Esophagus squamous epithelium (tissue), 5 donors: ENCODE measurements around the gene TSC2. TPM values are rescaled to one million over a fixed set of nuclear protein-coding genes. Genes with fewer than 3 reads are reported as not detected.

Source experiments
- DNase-seq: peaks from one replicate; lab custom pipeline; 2025; lab: John Stamatoyannopoulos, UW
- H3K27ac ChIP-seq, 4 donors: fragments of 200-600 bp; sonication (generic); one replicate each; pipeline ENCODE4 v1.5.1; 2016 to 2019; ENCODE audit warnings: mild to moderate bottlenecking in 1 of 4
- H3K27me3 ChIP-seq, 4 donors: fragments of 200-600 bp; sonication (generic); 1 replicate in 3 of 4; 2 replicates in 1 of 4; pipeline versions ENCODE4 v1.5.1 to v1.6.0; 2017 to 2021; ENCODE audit warnings: antibody characterized with exemption in 1 of 4
- H3K36me3 ChIP-seq, 3 donors: fragments of 200-600 bp; sonication (generic); one replicate each; pipeline ENCODE4 v1.5.1; 2016 to 2019
- H3K4me1 ChIP-seq, 3 donors: fragments of 200-600 bp; sonication (generic); one replicate each; pipeline ENCODE4 v1.5.1; 2017 to 2019
- H3K4me3 ChIP-seq, 4 donors: fragments of 200-600 bp; sonication (generic); 1 replicate in 3 of 4; 2 replicates in 1 of 4; pipeline ENCODE4 v1.5.1; 2016 to 2019; ENCODE audit warnings: mild to moderate bottlenecking in 2 of 4, moderate library complexity in 1 of 4
- H3K9me3 ChIP-seq, 3 donors: fragments of 200-600 bp; sonication (generic); one replicate each; pipeline ENCODE4 v1.5.1; 2016 to 2019
- CTCF ChIP-seq, 6 experiments: fragments of 450-650 bp in 4 of 6; fragments of 200-600 bp in 2 of 6; sonication (generic) in 2 of 6; IDR thresholded peaks; one replicate each; pipeline ENCODE4 v1.5.1; 2016 to 2019; ENCODE audit warnings: antibody characterized with exemption in 6 of 6, mild to moderate bottlenecking in 4 of 6, moderate library complexity in 4 of 6
- POLR2A ChIP-seq, 4 donors: fragments of 450-650 bp; IDR thresholded peaks; one replicate each; pipeline ENCODE4 v1.6.1; 2017; ENCODE audit warnings: antibody characterized with exemption in 4 of 4, mild to moderate bottlenecking in 4 of 4, moderate library complexity in 3 of 4
- WGBS, 2 donors: methylation state at CpG; one replicate each; pipeline ENCODE4 v1.1.5; 2018; 5-methylcytosine and 5-hydroxymethylcytosine counted together
- intact Hi-C: fragments of 100-400 bp; cut with DNase I; formaldehyde crosslinking; loops from one replicate; pipeline ENCODE4 v1.15.0; 2022
- total RNA-seq, 4 donors: library from RNA; depleted of rRNA; stranded (reverse); fragments of >200 nt; gene quantifications; one replicate each; pipeline ENCODE4 v1.1.0, GENCODE V29; 2016
- donor health status: DM: yes; HTN: yes; CAD: no.

Gene TSC2
- total RNA-seq, 4 donors from 2014 or later, result 22.8 to 79.7 (median 41.2) TPM

GRCh38 chr16:2016407-2016922 lies 31.3 kb upstream of the TSC2 start:
- WGBS, 2 donors, result 44% methylated on average over 2 of the region's 13 CpGs; no CpG with 5 or more reads in 1 of the 2 donors
- TF ChIP-seq POLR2A (IDR thresholded peaks at IDR 0.05) (no peak), CTCF (IDR thresholded peaks at IDR 0.05) (peak in 2 of 6 experiments; percentile 17 to 20)
- H3K4me3 ChIP-seq, result no peak overlapping the region
- no peaks in the 10 kb centered on the region for H3K36me3 ChIP-seq
- no peak for DNase-seq
- intact Hi-C loops, result no loop called here
- H3K27ac ChIP-seq, result no peak overlapping the region
- H3K4me1 ChIP-seq, result peaks cover 14 to 35% (median 18%) of the 10 kb centered on the region in 3 donors
- H3K27me3 ChIP-seq, result peaks cover 3 to 48% (median 11%) of the 10 kb centered on the region in 4 donors
- no peaks in the 10 kb centered on the region for H3K9me3 ChIP-seq

GRCh38 chr16:2019518-2019920 lies 28.3 kb upstream of the TSC2 start, which contains the start of gene NPW:
TSS of gene NPW (plus strand) at chr16:2019785.
- no peaks in the 10 kb centered on the region for H3K9me3 ChIP-seq
- peak within 1 kb of the TSS in 2 of 4 donors; percentile 21 to 50 for H3K4me3 ChIP-seq
- intact Hi-C loops, result no loop called here
- H3K27ac ChIP-seq, result no peak within 1 kb of the TSS
- TF ChIP-seq POLR2A (IDR thresholded peaks at IDR 0.05) (no peak), CTCF (IDR thresholded peaks at IDR 0.05) (no peak)
- H3K36me3 ChIP-seq, result no peaks in the 10 kb centered on the region
- no peak for DNase-seq
- peaks cover 3 to 62% (median 11%) of the 10 kb centered on the region in 4 donors for H3K27me3 ChIP-seq
- peaks cover 31 to 57% (median 32%) of the 10 kb centered on the region in 3 donors for H3K4me1 ChIP-seq
- WGBS, 2 donors, result 0% methylated on average over 4 of the region's 33 CpGs; no CpG with 5 or more reads in 1 of the 2 donors

- H3K4me3 ChIP-seq, result peak overlapping the region in 2 of 4 donors; percentile 21 to 50
- intact Hi-C loops, result loop anchor here (5.0 kb wide), 1 partner anchor 122 kb away; no protein-coding TSS in a partner anchor
Measured at GRCh38 chr16:2019921-2020831, 27.6 kb upstream of the TSC2 start.

GRCh38 chr16:2022723-2023091 lies 25.1 kb upstream of the TSC2 start:
- no peaks in the 10 kb centered on the region for H3K9me3 ChIP-seq
- peaks cover 3 to 57% (median 11%) of the 10 kb centered on the region in 4 donors for H3K27me3 ChIP-seq
- TF ChIP-seq POLR2A (IDR thresholded peaks at IDR 0.05), result no peak
- no peak for TF ChIP-seq CTCF (IDR thresholded peaks at IDR 0.05)
- WGBS, 2 donors, result 0 to 10% methylated on average over 1 to 2 of the region's 14 CpGs
- no peak for DNase-seq
- intact Hi-C loops, result loop anchor here (5.0 kb wide), 1 partner anchor 120 kb away; no protein-coding TSS in a partner anchor
- H3K36me3 ChIP-seq, result no peaks in the 10 kb centered on the region
- peak overlapping the region in 3 of 4 donors; percentile 31 to 61 (median 32) for H3K4me3 ChIP-seq
- H3K27ac ChIP-seq, result peak overlapping the region; percentile 29 to 85 (median 78)
- H3K4me1 ChIP-seq, result peaks cover 32 to 67% (median 41%) of the 10 kb centered on the region in 3 donors

More at GRCh38 chr16:2019921-2020831, 27.6 kb upstream of the TSC2 start:
- H3K9me3 ChIP-seq, result no peaks in the 10 kb centered on the region
- 1 to 2% methylated on average over 14 to 38 of the region's 96 CpGs for WGBS, 2 donors
- H3K27ac ChIP-seq, result no peak overlapping the region
- H3K4me1 ChIP-seq, result peaks cover 31 to 53% (median 32%) of the 10 kb centered on the region in 3 donors
- H3K27me3 ChIP-seq, result peaks cover 3 to 62% (median 11%) of the 10 kb centered on the region in 4 donors
- H3K36me3 ChIP-seq, result no peaks in the 10 kb centered on the region
- no peak for TF ChIP-seq POLR2A (IDR thresholded peaks at IDR 0.05)
- no peak for TF ChIP-seq CTCF (IDR thresholded peaks at IDR 0.05)
- no peak for DNase-seq
